ENCODE data around the gene ELN. TPM values are rescaled to one million over a fixed set of nuclear protein-coding genes. Genes with fewer than 3 reads are reported as not detected.
"Not testable (repeated sequence)": the region's sequence is repeated elsewhere in the genome, so short reads cannot be mapped to it uniquely, and the experiment has no call there.

Gene ELN
- total RNA-seq, 1 donor from 2014 or later: 6.2 TPM

- no peak for DNase-seq (ENCODE audit: low read depth in 2 of 2)
Measured at GRCh38 chr7:74000489-74001149, 27.4 kb upstream of the ELN start.

- no peak for DNase-seq (ENCODE audit: low read depth in 2 of 2)
Measured at GRCh38 chr7:74001150-74001494, 26.9 kb upstream of the ELN start.

GRCh38 chr7:74002474-74003017 lies 25.4 kb upstream of the ELN start:
- peak; percentile 22 to 77 for DNase-seq (ENCODE audit: low read depth in 2 of 2)

GRCh38 chr7:74003621-74004020 lies 24.4 kb upstream of the ELN start:
- no peak for DNase-seq (ENCODE audit: low read depth in 2 of 2)

GRCh38 chr7:74006032-74006431 lies 21.9 kb upstream of the ELN start:
- DNase-seq (ENCODE audit: low read depth in 2 of 2): no peak

GRCh38 chr7:74006451-74007241 lies 21.3 kb upstream of the ELN start:
- peak in 1 of 2 donors; percentile 52 for DNase-seq (ENCODE audit: low read depth in 2 of 2)

GRCh38 chr7:74007242-74007567 lies 20.8 kb upstream of the ELN start:
- DNase-seq (ENCODE audit: low read depth in 2 of 2): no peak

- no peak for DNase-seq (ENCODE audit: low read depth in 2 of 2)
Measured at GRCh38 chr7:74008687-74009086, 19.3 kb upstream of the ELN start.

GRCh38 chr7:74009719-74010118 lies 18.3 kb upstream of the ELN start:
- DNase-seq (ENCODE audit: low read depth in 2 of 2): no peak

- DNase-seq (ENCODE audit: low read depth in 2 of 2): no peak
Measured at GRCh38 chr7:74010407-74010806, 17.6 kb upstream of the ELN start.

GRCh38 chr7:74011421-74011820 lies 16.6 kb upstream of the ELN start:
- not testable (repeated sequence) for DNase-seq (ENCODE audit: low read depth in 2 of 2)

- peak in 1 of 2 donors; percentile 42 for DNase-seq (ENCODE audit: low read depth in 2 of 2)
Measured at GRCh38 chr7:74012842-74013249, 15.1 kb upstream of the ELN start.

GRCh38 chr7:74013539-74014272 lies 14.3 kb upstream of the ELN start:
- no peak for DNase-seq (ENCODE audit: low read depth in 2 of 2)

GRCh38 chr7:74014931-74015330 lies 13.0 kb upstream of the ELN start:
- DNase-seq (ENCODE audit: low read depth in 2 of 2): no peak

GRCh38 chr7:74015670-74016069 lies 12.3 kb upstream of the ELN start:
- no peak for DNase-seq (ENCODE audit: low read depth in 2 of 2)

- DNase-seq (ENCODE audit: low read depth in 2 of 2): no peak
Measured at GRCh38 chr7:74017125-74017524, 10.8 kb upstream of the ELN start.

- DNase-seq (ENCODE audit: low read depth in 2 of 2): no peak
Measured at GRCh38 chr7:74018246-74018895, 9.6 kb upstream of the ELN start.

- no peak for DNase-seq (ENCODE audit: low read depth in 2 of 2)
Measured at GRCh38 chr7:74019149-74019548, 8.8 kb upstream of the ELN start.

- DNase-seq (ENCODE audit: low read depth in 2 of 2): no peak
Measured at GRCh38 chr7:74020390-74020789, 7.6 kb upstream of the ELN start.

- no peak for DNase-seq (ENCODE audit: low read depth in 2 of 2)
Measured at GRCh38 chr7:74021546-74022320, 6.2 kb upstream of the ELN start.

- no peak for DNase-seq (ENCODE audit: low read depth in 2 of 2)
Measured at GRCh38 chr7:74022507-74022906, 5.5 kb upstream of the ELN start.
